ENCODE data around the gene NCBP1.

DNA sequence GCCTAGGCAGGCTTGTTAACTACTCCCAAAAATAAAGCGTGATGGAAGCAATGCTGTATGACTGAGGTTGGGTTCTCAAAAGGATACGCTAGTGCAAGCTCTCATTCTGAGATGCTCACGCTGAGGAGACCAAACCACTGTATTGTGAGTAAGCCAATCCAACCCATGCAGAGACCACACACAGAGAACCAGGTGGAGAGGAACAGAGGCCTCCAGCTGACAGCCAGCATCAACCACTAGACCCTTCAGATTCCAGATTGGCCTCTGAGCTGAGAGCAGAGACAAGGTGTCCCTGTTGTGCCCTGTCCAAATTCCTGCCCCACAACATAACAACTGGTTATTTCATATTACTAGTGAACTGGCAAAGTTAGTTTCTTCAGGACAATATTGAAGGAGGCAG, 5.0 kb upstream of the NCBP1 start:
- TF ChIP-seq, protein P1, sequence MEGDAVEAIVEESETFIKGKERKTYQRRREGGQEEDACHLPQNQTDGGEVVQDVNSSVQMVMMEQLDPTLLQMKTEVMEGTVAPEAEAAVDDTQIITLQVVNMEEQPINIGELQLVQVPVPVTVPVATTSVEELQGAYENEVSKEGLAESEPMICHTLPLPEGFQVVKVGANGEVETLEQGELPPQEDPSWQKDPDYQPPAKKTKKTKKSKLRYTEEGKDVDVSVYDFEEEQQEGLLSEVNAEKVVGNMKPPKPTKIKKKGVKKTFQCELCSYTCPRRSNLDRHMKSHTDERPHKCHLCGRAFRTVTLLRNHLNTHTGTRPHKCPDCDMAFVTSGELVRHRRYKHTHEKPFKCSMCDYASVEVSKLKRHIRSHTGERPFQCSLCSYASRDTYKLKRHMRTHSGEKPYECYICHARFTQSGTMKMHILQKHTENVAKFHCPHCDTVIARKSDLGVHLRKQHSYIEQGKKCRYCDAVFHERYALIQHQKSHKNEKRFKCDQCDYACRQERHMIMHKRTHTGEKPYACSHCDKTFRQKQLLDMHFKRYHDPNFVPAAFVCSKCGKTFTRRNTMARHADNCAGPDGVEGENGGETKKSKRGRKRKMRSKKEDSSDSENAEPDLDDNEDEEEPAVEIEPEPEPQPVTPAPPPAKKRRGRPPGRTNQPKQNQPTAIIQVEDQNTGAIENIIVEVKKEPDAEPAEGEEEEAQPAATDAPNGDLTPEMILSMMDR (IDR thresholded peaks at IDR 0.05) = no peak
- TF ChIP-seq EZH2 (IDR thresholded peaks at IDR 0.05) (no peak), EZH2phosphoT487 (IDR thresholded peaks at IDR 0.05) (no peak)

Data from neural progenitor cell (in vitro differentiated cells).